GM19193 (cell line): ENCODE results near the gene MCM10.

Source experiments
- POLR2A ChIP-seq: IDR thresholded peaks from 4 replicates; pipeline ENCODE4 v1.6.1; 2011; ENCODE audit not compliant: insufficient read depth, insufficient read length; ENCODE audit errors: extremely low read depth

MCM10 gene

DNA sequence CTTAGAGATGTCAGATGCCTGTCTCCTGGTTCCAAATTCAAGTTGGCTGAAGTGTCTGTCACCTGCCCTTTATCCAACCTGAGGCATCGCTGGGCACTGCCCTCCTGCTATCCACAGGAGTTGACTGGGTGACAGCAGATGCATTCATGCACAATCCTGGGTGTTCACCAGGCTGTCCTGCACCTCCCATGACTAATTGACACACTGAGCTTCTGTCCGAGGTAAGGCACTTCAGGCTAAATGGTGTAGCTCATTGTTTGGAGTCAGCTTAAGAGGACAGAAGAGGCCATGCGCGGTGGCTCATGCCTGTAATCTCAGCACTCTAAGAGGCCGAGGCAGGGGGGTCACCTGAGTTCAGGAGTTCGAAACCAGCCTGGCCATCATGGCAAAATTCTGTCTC is 70.5 kb downstream of the MCM10 start:
- TF ChIP-seq POLR2A, result no peak

DNA sequence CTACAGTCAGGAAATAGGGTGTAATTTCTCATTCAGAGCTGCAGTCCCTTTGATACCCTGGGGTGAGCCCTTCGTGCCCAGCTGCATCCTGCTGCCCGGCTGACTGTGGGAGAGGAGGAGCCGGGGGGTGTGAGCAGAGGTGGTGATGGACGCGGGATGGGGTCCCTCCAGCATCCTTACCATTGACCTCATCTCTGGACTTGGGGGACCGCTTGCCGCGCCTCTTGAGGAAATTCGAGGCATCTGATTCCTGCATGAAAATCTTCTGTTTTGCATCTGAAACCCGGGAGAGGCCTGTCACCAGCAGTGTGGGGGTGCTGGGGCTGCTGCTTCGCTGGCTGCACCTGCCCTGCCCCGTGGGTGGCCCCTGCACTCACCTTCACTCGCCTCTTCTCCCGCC is 72.0 kb downstream of the MCM10 start:
- no peak for TF ChIP-seq POLR2A

DNA sequence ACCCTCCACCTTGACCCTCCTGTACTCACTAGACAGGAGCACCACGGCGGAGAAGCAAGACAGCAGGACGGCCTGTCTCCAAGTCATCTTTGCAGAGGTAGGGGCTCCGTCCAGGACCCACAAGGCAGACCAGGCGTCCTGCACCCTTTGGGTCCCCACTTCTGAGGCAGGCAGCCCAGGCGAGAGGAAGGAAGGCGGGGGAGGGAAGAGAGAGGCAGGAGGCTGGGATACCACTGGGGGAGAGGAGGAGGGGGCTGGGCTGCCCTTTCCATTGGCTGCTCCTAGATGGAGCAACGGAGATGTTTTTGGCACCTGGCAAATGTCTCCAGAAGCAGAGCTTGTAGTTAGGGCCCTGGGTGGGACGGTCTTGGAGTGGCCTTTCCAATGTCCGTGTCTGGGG is 72.8 kb downstream of the MCM10 start, which contains the start of gene UCMA:
UCMA (minus strand) TSS at position 203 of the 400 bp plus-strand sequence; CDS start at position 87, 116 bp downstream.
- TF ChIP-seq POLR2A, result no peak

DNA sequence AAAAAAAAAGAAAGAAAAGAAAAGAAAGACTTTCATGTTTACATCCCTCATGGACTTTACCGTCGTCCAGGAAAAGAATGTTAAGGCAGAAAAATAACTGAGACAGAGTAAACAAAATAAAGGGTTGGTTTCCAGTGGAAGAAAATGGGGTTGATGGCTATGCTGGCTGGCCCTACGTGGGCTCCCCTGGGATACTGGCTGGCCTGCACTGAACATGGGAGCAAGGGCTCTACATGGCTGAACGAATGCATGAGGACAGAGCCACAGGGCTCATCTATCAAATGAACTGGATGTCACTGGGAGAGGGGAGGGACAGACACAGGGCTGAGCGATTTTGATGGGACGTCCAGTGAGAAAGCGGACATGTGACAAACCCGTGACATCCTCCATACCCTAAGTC is 75.3 kb downstream of the MCM10 start:
- TF ChIP-seq POLR2A, result no peak

DNA sequence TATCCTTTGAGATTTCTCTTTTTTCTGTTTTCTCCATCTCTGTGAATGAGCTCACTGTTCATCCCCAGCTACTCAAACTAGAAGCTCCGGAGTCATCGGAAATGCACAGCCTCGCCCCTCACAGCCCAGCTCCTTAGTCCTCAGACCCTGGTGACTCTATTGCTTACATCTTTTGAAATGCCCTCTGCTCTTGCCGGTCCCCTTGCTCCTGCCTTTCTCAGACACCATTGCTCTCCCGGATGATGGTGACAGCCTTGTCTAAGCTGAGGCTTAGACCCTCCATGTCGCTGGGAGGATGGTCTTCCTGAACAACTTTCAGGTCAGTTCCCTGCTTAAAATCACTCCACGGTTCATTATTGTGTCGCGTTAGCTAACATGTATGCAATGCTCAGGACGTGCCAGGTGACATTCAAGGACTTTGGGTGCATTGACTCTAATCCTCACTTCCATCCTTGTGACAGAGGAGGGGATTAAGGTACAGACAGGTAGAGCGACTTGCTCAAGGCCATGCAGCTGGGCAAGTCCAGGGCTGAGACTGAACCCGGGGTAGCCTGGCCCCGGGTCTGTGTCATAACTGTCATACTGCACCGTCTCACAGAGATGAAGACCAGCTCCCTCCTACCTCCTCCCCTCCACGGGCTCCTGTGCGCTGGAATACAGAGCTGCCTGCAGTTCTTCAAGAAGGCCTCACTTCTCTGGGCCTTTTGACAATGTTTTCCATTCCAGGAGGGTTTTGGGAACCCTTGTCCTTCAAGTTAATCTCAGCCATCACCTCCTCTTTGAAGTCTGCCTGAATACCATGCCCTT is 77.1 kb downstream of the MCM10 start:
- TF ChIP-seq POLR2A, result no peak

DNA sequence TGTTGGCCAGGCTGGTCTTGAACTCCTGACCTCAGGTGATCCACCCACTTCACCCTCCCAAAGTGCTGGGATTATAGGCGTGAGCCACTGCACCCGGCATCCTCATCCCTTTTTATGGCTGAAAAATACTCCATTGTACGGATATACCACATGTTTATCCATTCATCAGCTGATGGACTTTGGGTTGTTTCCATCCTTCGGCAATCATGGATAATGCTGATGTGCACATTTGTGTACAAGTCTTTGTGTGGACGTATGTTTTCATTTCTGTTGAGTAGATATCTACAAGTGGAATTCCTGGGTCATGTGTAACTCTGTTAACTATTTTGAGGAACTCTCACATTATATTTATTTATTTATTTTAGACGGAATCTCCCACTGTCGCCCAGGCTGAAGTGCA is 78.6 kb downstream of the MCM10 start:
- TF ChIP-seq POLR2A, result no peak

DNA sequence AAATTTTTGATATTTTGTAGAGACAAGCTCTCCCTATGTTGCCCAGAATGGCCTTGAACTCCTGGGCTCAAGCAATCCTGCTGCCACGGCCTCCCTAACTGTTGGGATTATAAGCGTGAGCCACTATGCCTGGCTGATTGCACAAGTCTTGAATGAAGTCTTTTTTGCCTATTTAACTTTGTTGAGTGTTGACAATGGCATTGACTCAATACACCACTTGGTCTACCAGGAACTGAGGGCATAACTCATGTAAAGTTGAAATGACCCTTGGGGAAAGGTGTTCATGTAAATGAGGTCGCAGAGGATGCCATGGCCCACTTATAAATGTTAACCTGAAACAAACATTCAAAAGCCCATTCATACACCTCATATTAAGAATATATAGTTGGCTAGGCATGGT is 80.3 kb downstream of the MCM10 start:
- TF ChIP-seq POLR2A, result no peak

DNA sequence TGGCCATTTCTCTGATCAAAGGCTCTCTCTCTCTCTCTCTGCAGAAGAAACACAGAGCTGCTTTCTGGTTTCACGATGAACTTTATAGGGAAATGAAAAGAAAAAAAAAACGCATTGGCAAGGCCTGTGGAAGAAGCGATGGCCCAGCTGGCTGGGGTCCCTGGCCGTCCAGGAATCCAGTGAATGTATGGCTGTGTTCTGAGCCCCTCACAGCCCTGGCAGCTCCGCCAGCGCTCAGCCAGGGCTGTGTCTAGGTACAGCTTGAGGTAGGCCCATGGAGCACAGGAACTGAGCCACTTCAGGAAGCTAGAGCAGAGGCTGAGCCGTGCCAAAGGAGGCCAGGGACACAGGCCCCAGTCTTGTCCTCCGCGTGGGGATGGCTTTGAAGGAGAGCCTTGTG is 85.9 kb downstream of the MCM10 start:
- no peak for TF ChIP-seq POLR2A

DNA sequence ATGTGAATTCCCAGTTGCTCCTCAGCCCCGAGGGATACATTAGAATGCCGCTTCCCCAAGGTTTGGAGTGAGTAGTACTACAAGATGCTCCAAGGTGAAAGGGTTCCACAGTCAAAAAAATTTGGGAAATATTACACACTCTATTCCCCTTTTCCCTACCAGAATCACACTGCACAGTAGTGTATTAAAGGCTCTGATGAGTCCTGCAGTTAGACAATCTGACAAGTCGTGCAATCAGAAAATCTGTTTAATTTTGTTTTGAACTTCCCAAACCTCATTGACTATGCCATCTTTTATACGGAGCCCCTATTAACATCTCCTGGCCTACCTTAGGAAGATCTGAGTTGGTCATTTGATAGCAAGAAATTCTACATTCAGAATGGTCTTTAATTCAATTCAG is 86.4 kb downstream of the MCM10 start:
- TF ChIP-seq POLR2A, result no peak

DNA sequence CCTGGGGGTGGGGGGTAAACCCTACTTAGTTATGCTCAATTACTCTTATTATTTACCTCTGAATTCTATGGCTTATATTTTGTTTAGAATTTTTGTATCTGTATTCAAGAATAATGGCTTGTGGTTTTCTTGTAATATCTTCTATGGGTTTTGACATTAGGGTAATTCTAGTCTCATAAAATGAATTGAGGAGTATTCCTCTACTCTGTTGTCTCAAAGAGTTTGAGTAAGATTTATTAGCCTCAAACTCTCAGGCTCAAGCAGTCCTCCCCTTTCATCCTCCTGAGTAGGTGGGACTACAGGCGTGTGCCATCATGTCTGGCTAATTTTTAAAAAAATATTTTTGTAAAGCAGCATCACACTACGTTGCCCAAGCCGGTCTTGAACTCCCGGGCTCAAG is 92.4 kb downstream of the MCM10 start:
- TF ChIP-seq POLR2A, result no peak

DNA sequence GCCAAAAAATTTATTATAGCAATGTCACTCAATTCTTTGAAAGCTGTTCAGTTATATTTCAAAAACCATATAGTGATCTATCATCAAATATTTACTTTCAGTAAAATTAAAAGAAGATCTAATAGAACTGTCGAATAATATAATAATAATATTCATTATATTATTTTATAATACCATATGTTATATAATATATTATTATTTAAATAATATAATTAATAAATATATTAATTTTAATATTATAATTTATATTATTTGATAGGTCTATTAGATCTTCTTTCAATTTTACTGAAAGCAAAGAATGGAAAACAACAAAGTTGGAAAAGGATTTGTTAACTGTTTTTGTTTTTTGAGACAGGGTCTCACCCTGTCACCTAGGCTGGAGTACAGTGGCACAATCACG is 95.3 kb downstream of the MCM10 start:
- no peak for TF ChIP-seq POLR2A

DNA sequence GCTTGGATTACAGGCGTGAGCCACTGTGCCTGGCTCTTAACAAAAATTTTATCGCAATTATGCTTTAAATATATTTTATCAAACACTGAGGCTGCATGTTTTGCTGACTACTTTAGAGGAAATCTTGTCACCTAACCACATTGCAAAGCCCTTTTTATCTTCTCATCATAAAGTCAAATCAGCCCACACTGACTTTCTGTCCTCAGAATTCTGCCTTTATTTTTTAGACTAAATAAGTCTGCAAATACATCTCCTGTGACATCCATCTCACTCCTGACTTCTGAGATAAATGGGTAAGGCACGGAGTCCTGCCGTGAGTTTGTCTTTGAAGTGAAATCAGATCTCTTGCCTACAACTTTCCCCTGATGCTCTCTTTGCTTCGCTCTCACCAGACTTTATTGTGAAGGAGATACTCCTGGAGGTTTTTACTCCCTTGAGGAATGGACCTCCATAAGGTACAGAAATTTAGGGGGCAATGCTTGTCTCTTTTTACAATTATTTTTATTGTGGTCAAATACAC is 96.3 kb downstream of the MCM10 start:
- TF ChIP-seq POLR2A, result no peak
